GM12864 (cell line): ENCODE measurements around the gene FLT1.

ENCODE experiments used
- DNase-seq: peaks from one replicate; pipeline ENCODE4 v3.0.0-alpha.2; 2011; ENCODE audit warnings: low read depth
- H3K4me3 ChIP-seq: 2 replicates; pipeline ENCODE4 v1.5.1; 2011; ENCODE audit warnings: mild to moderate bottlenecking, low read depth, low read length, control low read depth
- TF ChIP-seq, protein P1 (sequence below): IDR thresholded peaks from 2 replicates; pipeline ENCODE4 v1.5.1; 2011; ENCODE audit warnings: low read depth, mild to moderate bottlenecking, moderate library complexity, low read length, control low read depth, inconsistent platforms; ENCODE audit errors: missing control alignments

FLT1 gene

DNA sequence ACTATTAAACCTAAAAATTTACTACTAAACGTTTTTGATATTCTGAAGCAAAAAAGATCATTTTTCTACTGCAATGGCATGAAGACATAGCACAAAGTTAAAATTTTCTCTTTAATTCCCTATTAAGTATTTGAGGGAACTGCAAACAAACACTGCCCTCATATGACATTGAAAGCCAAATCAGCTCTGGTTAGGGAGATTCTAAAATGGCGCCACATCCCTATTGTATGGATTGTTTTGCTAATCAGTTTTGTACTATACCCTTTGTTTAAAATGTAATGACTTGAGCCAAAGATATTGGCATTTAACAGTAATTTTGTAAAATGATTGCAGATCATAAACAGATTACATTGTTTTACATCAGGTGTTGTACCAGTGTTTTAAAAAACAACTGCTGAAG lies 65.8 kb downstream of the FLT1 start:
- peak overlapping the region; percentile 64; the same call in 1 of the 2 replicates for H3K4me3 ChIP-seq
- TF ChIP-seq, protein P1, sequence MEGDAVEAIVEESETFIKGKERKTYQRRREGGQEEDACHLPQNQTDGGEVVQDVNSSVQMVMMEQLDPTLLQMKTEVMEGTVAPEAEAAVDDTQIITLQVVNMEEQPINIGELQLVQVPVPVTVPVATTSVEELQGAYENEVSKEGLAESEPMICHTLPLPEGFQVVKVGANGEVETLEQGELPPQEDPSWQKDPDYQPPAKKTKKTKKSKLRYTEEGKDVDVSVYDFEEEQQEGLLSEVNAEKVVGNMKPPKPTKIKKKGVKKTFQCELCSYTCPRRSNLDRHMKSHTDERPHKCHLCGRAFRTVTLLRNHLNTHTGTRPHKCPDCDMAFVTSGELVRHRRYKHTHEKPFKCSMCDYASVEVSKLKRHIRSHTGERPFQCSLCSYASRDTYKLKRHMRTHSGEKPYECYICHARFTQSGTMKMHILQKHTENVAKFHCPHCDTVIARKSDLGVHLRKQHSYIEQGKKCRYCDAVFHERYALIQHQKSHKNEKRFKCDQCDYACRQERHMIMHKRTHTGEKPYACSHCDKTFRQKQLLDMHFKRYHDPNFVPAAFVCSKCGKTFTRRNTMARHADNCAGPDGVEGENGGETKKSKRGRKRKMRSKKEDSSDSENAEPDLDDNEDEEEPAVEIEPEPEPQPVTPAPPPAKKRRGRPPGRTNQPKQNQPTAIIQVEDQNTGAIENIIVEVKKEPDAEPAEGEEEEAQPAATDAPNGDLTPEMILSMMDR, result no peak
- no peak for DNase-seq

DNA sequence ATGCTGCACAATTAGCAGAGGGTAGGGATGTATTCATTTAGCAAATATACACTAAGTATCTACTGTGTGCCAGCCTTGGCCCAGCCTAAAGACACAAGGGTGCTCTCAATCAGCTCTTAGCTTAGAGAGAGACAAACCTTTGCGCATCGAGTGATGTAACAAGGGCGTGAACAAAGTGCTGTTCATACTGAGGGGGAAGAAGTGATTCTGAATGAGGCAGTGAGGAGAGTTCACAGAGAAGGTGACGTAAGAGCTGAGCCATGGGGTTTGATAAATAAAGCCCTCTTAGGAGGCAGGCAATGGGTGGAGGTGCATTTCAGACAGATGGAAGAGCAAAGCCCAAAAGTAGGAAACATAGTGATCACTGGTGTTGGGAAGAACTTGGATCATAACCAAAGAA lies 68.5 kb downstream of the FLT1 start:
- H3K4me3 ChIP-seq, result no peak overlapping the region
- TF ChIP-seq, protein P1, result no peak
- DNase-seq, result no peak

DNA sequence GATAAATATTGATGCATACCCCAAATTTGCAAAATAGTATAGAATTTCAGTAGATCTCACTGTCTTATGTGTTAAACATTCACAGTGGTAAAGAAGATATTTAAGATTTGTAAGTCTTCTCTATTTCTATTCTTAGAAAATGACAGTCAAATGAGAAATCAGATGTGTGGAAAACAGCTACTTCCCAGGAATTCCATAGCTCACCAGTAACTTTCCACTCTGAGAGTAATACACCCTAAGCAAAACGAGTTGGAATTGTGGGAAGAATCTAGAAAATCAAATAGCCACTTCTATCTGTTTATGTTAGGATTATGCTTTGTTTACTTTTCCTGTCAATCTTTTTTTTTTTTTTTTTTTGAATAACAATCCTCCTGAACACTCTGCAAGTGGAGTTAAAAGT lies 69.1 kb downstream of the FLT1 start:
- TF ChIP-seq, protein P1, result no peak
- H3K4me3 ChIP-seq, result no peak overlapping the region
- no peak for DNase-seq

DNA sequence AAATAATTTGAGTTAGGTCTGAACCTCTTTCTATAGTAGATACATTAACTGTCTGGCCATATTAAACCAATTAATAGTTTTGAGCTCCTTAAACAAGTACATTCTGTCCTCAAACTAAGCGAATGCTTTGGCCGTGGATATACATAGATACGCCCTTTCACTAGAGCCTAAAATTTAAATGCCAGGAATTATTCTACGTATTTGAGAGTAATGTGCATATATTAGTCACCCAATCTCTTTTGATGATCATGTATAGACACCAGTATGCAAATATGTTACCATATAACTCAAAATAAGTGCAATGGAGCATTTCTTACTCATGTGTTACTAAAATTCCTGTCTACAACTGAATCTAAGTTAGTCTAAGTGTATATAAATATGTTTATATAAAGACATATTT lies 70.4 kb downstream of the FLT1 start:
- DNase-seq, result no peak
- TF ChIP-seq, protein P1, result no peak
- no peak overlapping the region for H3K4me3 ChIP-seq

DNA sequence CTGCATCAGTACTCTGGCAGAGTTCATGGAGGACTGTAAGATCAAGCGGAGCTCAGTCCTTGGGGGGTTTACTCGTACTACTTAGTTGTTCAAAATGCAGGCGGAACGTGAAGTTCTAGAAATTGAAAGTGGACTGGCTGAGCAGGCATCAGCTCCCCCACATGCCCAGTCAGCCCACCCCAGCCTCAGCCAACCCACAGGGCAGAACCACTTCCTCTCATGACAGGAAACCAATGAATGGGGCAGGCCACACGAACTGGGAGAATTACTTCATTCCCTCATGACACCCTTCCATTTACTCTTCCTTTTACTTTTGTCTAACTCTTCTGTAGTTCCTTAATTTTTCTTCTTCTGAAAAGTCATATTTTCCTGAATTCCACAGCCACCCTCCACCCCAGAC lies 71.9 kb downstream of the FLT1 start:
- TF ChIP-seq, protein P1, result no peak
- no peak overlapping the region for H3K4me3 ChIP-seq
- peak; percentile 46 for DNase-seq

DNA sequence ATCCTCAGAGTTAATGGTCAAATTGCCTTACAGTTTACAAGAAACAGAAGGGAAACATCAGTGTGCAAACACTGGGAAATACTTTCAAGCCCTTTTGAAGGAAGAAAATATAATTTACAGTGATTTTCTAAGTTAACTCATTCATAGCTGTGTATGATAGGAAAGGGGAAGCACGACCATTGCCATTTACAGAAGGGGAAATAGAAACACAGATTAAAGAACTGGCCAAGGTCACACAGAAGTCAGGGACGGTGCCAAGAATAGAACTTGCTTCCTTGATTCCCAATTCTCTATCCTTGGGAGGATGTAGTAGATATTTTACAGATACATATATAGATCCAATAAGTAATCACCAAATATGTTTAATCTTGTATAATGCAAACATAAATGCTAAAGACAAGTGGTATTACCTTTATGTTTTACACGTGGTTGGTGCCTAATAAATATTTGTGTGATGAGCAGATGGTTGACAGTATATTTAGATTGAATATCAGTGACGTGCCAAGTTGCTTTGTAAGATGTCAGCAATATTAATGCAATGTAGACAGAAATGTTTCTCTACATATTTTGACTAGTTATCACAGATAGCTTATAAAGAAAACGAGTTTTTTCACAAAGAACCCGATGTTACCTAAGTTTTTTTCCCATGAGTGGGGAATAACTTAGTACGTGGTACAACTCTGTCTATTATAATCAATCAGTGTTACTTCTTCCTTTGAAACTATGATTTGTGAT lies 73.1 kb downstream of the FLT1 start:
- no peak overlapping the region for H3K4me3 ChIP-seq
- no peak for DNase-seq
- TF ChIP-seq, protein P1, result no peak

DNA sequence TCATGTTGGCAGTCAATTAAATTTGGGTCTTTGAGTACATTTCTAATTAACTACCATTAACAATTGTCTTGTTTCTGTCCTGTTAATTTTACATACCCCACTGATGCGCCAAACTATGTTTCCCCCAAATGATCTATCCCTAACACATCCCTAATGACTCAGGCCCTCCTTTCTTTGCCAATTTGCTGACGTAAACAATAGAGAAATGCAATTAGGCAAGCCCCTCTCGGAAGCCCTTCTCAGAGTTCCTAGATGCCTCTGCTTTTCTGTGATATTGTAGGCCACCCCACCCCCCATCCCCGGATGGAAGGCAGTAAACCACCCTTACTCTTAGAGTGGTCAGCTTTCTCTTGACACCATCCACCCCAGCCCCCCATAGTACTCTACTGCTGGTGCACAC lies 74.2 kb downstream of the FLT1 start:
- DNase-seq, result no peak
- no peak overlapping the region for H3K4me3 ChIP-seq

More for the DNA sequence above, 74.2 kb downstream of the FLT1 start:
- TF ChIP-seq, protein P1, result no peak
